ENCODE measurements around the gene C1QTNF6. TPM values are rescaled to one million over a fixed set of nuclear protein-coding genes. Genes with fewer than 3 reads are reported as not detected.

C1QTNF6 gene
- total and polyA plus RNA-seq, 2 experiments from 2014 or later, result 1.7 to 2.3 TPM

DNA sequence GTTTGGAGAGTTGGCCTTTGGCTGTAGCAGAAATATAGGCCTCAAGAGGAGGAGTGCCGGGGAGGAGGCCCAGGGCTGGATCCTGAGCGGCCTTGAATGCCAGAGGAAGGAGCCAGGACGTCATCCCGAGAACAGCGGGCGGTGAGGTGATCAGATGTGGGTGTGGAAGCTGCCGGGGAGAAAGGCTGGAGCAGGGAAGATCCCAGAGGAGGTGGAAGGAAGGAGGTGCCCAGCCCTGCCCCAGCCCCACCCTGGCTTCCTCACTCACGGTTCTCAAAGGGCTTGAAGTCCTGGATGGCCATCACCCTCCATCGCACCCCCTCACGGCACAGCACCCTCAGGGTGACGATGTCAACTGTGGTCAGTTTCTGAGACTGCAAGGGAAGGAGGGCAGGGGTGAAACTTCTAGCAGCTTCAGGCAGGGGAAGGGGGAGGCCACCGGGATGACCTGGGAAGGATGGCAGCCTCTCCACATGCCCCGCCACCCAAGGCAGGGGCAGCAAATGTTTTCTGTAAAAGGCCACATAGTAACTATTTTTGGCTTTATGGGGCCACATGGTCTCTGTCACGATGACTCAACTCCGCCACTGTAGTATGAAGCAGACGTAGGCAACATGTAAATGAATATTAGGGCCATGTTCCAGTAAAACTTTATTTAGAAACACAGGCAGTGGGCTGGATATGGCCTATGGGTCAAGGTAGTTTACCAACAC is 49.0 kb downstream of the C1QTNF6 start:
- TF ChIP-seq POLR2AphosphoS5 (IDR thresholded peaks at IDR 0.05; ENCODE audit: low read depth) (no peak), CREB1 (CRISPR knock-in tag; IDR thresholded peaks at IDR 0.05; ENCODE audit: low read depth) (no peak), JUNB (IDR thresholded peaks at IDR 0.05; ENCODE audit: unreplicated experiment) (no peak)
- no peak for ATAC-seq

DNA sequence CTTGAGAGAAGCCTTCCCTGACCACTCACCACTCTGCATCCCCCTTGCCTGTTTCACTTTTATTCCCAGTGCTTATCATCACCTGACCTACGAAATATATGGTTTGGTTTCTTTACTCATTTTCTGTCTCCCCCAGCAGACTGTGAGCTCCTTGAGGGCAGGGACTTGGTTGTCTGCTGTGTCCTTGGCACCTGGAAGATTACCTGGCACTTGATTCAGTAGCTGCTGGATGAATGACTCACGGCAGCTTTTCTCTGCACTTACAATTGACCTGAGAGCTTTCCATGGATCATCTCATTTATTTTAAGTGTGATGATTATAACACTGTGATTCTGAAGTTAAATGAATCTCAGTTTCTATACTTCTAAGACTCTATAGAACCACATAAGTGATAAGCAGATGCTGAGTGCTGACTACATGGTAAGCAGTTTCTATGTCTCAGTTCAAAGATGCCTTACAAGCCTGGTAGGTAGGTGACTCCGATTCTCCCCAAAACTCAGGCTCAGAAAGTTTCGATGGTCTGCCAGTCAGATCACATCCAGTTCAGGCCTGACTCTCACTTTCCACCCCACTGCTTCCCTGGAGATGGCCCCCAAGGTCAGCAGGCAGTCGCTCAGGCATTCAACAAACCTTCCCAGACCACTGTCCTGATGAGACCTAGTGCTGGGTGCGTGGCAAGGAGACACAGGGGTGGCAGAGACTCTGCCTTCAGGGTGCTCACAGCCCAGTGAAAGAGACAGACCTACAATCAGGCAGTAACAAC is 50.0 kb downstream of the C1QTNF6 start:
- no peak for DNase-seq (ENCODE audit: low spot score)
- peaks cover 14% of the 10 kb centered on the region for H3K27me3 Mint-ChIP-seq (ENCODE audit: insufficient read depth, low read depth, poor library complexity)
- no peaks in the 10 kb centered on the region for H3K9me3 Mint-ChIP-seq
- Histone ChIP-seq H3K27ac (ENCODE audit: low read depth) (no peak overlapping the region), H2AFZ (no peak overlapping the region), H3K4me3 (no peak overlapping the region), H4K20me1 (replicated peaks; ENCODE audit: insufficient read depth) (no peaks in the 10 kb centered on the region), H3K9me2 (ENCODE audit: insufficient read depth) (no peaks in the 10 kb centered on the region), H3K4me1 (ENCODE audit: insufficient read depth) (no peaks in the 10 kb centered on the region), H3K79me2 (replicated peaks; ENCODE audit: insufficient read depth) (no peaks in the 10 kb centered on the region), H3K4me2 (no peak overlapping the region), H3F3A (replicated peaks; ENCODE audit: low read depth) (no peaks in the 10 kb centered on the region), H3K27me3 (ENCODE audit: insufficient read depth) (no peaks in the 10 kb centered on the region), H3K36me3 (ENCODE audit: insufficient read depth) (no peaks in the 10 kb centered on the region)
- ATAC-seq, result no peak
- H3K36me3 Mint-ChIP-seq (ENCODE audit: low read depth), result no peaks in the 10 kb centered on the region; the same call in 2 of the 3 replicates
- H3K4me3 Mint-ChIP-seq, result no peak overlapping the region; the same call in 2 of the 3 replicates
- no peaks in the 10 kb centered on the region; the same call in 2 of the 3 replicates for H3K4me1 Mint-ChIP-seq
- no peak overlapping the region for H3K27ac Mint-ChIP-seq
- no peak for TF ChIP-seq JUNB (IDR thresholded peaks at IDR 0.05; ENCODE audit: unreplicated experiment)
- TF ChIP-seq, protein P1, sequence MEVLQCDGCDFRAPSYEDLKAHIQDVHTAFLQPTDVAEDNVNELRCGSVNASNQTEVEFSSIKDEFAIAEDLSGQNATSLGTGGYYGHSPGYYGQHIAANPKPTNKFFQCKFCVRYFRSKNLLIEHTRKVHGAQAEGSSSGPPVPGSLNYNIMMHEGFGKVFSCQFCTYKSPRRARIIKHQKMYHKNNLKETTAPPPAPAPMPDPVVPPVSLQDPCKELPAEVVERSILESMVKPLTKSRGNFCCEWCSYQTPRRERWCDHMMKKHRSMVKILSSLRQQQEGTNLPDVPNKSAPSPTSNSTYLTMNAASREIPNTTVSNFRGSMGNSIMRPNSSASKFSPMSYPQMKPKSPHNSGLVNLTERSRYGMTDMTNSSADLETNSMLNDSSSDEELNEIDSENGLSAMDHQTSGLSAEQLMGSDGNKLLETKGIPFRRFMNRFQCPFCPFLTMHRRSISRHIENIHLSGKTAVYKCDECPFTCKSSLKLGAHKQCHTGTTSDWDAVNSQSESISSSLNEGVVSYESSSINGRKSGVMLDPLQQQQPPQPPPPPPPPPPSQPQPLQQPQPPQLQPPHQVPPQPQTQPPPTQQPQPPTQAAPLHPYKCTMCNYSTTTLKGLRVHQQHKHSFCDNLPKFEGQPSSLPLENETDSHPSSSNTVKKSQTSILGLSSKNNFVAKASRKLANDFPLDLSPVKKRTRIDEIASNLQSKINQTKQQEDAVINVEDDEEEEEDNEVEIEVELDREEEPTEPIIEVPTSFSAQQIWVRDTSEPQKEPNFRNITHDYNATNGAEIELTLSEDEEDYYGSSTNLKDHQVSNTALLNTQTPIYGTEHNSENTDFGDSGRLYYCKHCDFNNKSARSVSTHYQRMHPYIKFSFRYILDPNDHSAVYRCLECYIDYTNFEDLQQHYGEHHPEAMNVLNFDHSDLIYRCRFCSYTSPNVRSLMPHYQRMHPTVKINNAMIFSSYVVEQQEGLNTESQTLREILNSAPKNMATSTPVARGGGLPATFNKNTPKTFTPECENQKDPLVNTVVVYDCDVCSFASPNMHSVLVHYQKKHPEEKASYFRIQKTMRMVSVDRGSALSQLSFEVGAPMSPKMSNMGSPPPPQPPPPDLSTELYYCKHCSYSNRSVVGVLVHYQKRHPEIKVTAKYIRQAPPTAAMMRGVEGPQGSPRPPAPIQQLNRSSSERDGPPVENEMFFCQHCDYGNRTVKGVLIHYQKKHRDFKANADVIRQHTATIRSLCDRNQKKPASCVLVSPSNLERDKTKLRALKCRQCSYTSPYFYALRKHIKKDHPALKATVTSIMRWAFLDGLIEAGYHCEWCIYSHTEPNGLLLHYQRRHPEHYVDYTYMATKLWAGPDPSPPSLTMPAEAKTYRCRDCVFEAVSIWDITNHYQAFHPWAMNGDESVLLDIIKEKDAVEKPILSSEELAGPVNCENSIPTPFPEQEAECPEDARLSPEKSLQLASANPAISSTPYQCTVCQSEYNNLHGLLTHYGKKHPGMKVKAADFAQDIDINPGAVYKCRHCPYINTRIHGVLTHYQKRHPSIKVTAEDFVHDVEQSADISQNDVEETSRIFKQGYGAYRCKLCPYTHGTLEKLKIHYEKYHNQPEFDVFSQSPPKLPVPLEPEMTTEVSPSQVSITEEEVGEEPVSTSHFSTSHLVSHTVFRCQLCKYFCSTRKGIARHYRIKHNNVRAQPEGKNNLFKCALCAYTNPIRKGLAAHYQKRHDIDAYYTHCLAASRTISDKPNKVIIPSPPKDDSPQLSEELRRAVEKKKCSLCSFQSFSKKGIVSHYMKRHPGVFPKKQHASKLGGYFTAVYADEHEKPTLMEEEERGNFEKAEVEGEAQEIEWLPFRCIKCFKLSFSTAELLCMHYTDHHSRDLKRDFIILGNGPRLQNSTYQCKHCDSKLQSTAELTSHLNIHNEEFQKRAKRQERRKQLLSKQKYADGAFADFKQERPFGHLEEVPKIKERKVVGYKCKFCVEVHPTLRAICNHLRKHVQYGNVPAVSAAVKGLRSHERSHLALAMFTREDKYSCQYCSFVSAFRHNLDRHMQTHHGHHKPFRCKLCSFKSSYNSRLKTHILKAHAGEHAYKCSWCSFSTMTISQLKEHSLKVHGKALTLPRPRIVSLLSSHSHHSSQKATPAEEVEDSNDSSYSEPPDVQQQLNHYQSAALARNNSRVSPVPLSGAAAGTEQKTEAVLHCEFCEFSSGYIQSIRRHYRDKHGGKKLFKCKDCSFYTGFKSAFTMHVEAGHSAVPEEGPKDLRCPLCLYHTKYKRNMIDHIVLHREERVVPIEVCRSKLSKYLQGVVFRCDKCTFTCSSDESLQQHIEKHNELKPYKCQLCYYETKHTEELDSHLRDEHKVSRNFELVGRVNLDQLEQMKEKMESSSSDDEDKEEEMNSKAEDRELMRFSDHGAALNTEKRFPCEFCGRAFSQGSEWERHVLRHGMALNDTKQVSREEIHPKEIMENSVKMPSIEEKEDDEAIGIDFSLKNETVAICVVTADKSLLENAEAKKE (CRISPR knock-in tag; IDR thresholded peaks at IDR 0.05), result no peak
- no peak for TF ChIP-seq ZNF331 (CRISPR knock-in tag; IDR thresholded peaks at IDR 0.05; ENCODE audit: low read depth)
- TF ChIP-seq NANOG (IDR thresholded peaks at IDR 0.05; ENCODE audit: borderline replicate concordance), result no peak
- no peak for TF ChIP-seq CREB1 (CRISPR knock-in tag; IDR thresholded peaks at IDR 0.05; ENCODE audit: low read depth)
- no peak for TF ChIP-seq ETS1 (IDR thresholded peaks at IDR 0.05)
- no peak for TF ChIP-seq POLR2AphosphoS5 (IDR thresholded peaks at IDR 0.05; ENCODE audit: low read depth)
- TF ChIP-seq CTCF (conservative IDR thresholded peaks at IDR 0.05; ENCODE audit: low read depth in 2 of 2), result no peak
- TF ChIP-seq ZNF114 (CRISPR knock-in tag; IDR thresholded peaks at IDR 0.05), result no peak

More for the DNA sequence above, 49.0 kb downstream of the C1QTNF6 start:
- Histone ChIP-seq H3K36me3 (ENCODE audit: insufficient read depth) (no peaks in the 10 kb centered on the region), H3K79me2 (replicated peaks; ENCODE audit: insufficient read depth) (no peaks in the 10 kb centered on the region), H3K4me3 (no peak overlapping the region), H3F3A (replicated peaks; ENCODE audit: low read depth) (no peaks in the 10 kb centered on the region), H3K4me1 (ENCODE audit: insufficient read depth) (no peaks in the 10 kb centered on the region), H3K27me3 (ENCODE audit: insufficient read depth) (no peaks in the 10 kb centered on the region), H3K9me2 (ENCODE audit: insufficient read depth) (no peaks in the 10 kb centered on the region), H3K4me2 (no peak overlapping the region), H4K20me1 (replicated peaks; ENCODE audit: insufficient read depth) (no peaks in the 10 kb centered on the region), H2AFZ (no peak overlapping the region), H3K27ac (ENCODE audit: low read depth) (no peak overlapping the region)
- Mint-ChIP-seq H3K36me3 (ENCODE audit: low read depth) (no peaks in the 10 kb centered on the region; the same call in 2 of the 3 replicates), H3K4me1 (no peaks in the 10 kb centered on the region; the same call in 2 of the 3 replicates), H3K27ac (no peak overlapping the region), H3K9me3 (no peaks in the 10 kb centered on the region), H3K27me3 (ENCODE audit: insufficient read depth, low read depth, poor library complexity) (peaks cover 14% of the 10 kb centered on the region), H3K4me3 (no peak overlapping the region)
- DNase-seq (ENCODE audit: low spot score), result no peak
